22Rv1 (cell line): ENCODE results near the gene COX10.
"Not testable (repeated sequence)": the region's sequence is repeated elsewhere in the genome, so short reads cannot be mapped to it uniquely, and the experiment has no call there.

ENCODE experiments used
- CTCF ChIP-seq: fragments of 450-650 bp; IDR thresholded peaks from 2 replicates; pipeline ENCODE4 v1.5.1; 2017; ENCODE audit warnings: mild to moderate bottlenecking
- ZFX ChIP-seq: fragments of 450-650 bp; IDR thresholded peaks from 2 replicates; pipeline ENCODE4 v1.6.1; 2017; ENCODE audit warnings: antibody characterized with exemption, borderline replicate concordance

- not testable (repeated sequence) for TF ChIP-seq CTCF, ZFX
These were observed 161.9 kb downstream of the COX10 start for GRCh38 chr17:14231187-14231586.
